ENCODE data around the gene SBNO2. TPM values are rescaled to one million over a fixed set of nuclear protein-coding genes. Genes with fewer than 3 reads are reported as not detected.

Gene SBNO2
- total and polyA plus RNA-seq, 2 donors (not counting 3 experiments of a cell fraction or from before 2014, with no cell fraction given) = 31.4 to 65.7 TPM

DNA sequence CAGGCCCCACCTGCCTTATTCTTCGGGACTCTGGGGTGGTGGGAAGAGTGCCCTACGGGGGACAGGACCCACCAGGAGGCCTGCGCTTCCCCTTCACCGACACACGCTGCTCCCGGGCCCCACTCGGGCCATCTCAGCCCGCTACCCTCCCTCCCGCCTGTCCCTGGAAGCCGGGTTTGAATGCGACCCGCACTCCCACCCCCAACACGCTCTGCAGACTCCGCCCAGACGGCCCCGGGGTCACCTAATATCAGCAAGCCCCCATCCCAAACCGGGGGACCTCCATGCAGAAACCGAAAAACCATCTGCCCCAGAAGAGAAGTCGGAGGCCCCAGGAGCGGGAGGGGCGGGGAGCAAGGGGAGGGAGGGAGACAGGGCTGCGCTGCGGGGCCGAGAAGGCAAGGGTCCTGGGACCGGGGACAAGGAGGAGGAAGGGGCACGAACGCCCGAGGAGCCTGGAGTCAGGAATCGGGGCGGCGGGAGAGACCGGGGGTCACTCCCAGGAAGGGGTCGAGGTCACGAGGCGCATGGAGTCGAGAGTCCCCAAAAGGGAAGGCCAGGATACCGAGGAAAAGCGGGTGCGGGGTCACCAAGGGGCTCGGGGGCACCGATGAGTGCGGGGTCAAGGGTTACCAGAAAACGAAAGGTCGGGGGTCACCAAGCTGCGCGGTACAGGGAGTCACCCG is 766 bp downstream of the SBNO2 start:
- peak; percentile 61 for FAIRE-seq
- CTCF ChIA-PET = interaction anchor here (0.9 kb wide), 1 partner anchor 9 kb away, joined by 4 read pairs; no protein-coding TSS in a partner anchor
- intact Hi-C loops (cut with micrococcal nuclease) = loop anchor here (2.0 kb wide), 1 partner anchor 43 kb away; no protein-coding TSS in a partner anchor

More for the DNA sequence above, 766 bp downstream of the SBNO2 start:
- H3K4me1 ChIP-seq (ENCODE audit: control insufficient read depth, extremely low read depth, insufficient read depth, low read length) = peaks cover 12% of the 10 kb centered on the region
- H3K27ac ChIP-seq (ENCODE audit: insufficient read depth, low read depth, low read length) = peak overlapping the region; percentile 42
- peak overlapping the region; percentile 68 for H3K4me2 ChIP-seq (ENCODE audit: insufficient read depth, low read length)
- H3K9me3 ChIP-seq (replicated peaks; ENCODE audit: control insufficient read depth, insufficient read depth, low read length) = no peaks in the 10 kb centered on the region
- peak overlapping the region; percentile 68 to 95 (median 73) for H3K4me3 ChIP-seq (replicated peaks in 1 of 3; ENCODE audit: insufficient read depth in 1 of 3, low read depth in 1 of 3, low read length in 3 of 3)
- H2AFZ ChIP-seq (ENCODE audit: low read depth, low read length) = no peak overlapping the region
- H3K27me3 ChIP-seq (ENCODE audit: control insufficient read depth in 2 of 2, insufficient read depth in 2 of 2, low read length in 2 of 2) = no peaks in the 10 kb centered on the region
- POLR2A ChIA-PET = no interaction called here
- TF ChIP-seq GATA2 (IDR thresholded peaks at IDR 0.05; ENCODE audit: insufficient read depth, insufficient read length, low read depth, low read length) = no peak
- TF ChIP-seq POLR2AphosphoS5 (IDR thresholded peaks at IDR 0.05; ENCODE audit: insufficient read depth, low read depth, low read length) = no peak
- TF ChIP-seq POLR2A (IDR thresholded peaks at IDR 0.05; ENCODE audit: low read depth, low read length) = no peak
- no peak for TF ChIP-seq MYC (IDR thresholded peaks at IDR 0.05; ENCODE audit: low read depth, low read length)
- TF ChIP-seq, protein P1, sequence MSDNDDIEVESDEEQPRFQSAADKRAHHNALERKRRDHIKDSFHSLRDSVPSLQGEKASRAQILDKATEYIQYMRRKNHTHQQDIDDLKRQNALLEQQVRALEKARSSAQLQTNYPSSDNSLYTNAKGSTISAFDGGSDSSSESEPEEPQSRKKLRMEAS (IDR thresholded peaks at IDR 0.05; ENCODE audit: insufficient read depth, insufficient read length) = no peak
- TF ChIP-seq, protein P2, sequence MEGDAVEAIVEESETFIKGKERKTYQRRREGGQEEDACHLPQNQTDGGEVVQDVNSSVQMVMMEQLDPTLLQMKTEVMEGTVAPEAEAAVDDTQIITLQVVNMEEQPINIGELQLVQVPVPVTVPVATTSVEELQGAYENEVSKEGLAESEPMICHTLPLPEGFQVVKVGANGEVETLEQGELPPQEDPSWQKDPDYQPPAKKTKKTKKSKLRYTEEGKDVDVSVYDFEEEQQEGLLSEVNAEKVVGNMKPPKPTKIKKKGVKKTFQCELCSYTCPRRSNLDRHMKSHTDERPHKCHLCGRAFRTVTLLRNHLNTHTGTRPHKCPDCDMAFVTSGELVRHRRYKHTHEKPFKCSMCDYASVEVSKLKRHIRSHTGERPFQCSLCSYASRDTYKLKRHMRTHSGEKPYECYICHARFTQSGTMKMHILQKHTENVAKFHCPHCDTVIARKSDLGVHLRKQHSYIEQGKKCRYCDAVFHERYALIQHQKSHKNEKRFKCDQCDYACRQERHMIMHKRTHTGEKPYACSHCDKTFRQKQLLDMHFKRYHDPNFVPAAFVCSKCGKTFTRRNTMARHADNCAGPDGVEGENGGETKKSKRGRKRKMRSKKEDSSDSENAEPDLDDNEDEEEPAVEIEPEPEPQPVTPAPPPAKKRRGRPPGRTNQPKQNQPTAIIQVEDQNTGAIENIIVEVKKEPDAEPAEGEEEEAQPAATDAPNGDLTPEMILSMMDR (IDR thresholded peaks at IDR 0.05; ENCODE audit: extremely low read depth in 1 of 2, insufficient read depth in 1 of 2, low read depth in 1 of 2, low read length in 2 of 2) = no peak
- H3K36me3 ChIP-seq (ENCODE audit: control insufficient read depth in 2 of 2, extremely low read depth in 1 of 2, insufficient read depth in 2 of 2, low read length in 2 of 2) = no peaks in the 10 kb centered on the region
- DNase-seq (ENCODE audit: low read depth, low spot score) = no peak
- no peaks in the 10 kb centered on the region for H4K20me1 ChIP-seq (replicated peaks; ENCODE audit: control insufficient read depth, extremely low read depth, insufficient read depth, low read length)
- no peaks in the 10 kb centered on the region for H3K9me1 ChIP-seq (replicated peaks; ENCODE audit: control insufficient read depth, extremely low read depth, insufficient read depth, low read length)
- BruUV-seq (replicated peaks) = TSS peak; percentile 64
- peak overlapping the region; percentile 72 for H3K9ac ChIP-seq (replicated peaks; ENCODE audit: extremely low read depth, insufficient read depth, low read length)
- dilution Hi-C loops (cut with MboI; ENCODE audit: extremely low pct_ligation_motif_present, low sequenced_read_pairs) = no loop called here
- peaks cover 40% of the 10 kb centered on the region for H3K79me2 ChIP-seq (ENCODE audit: control insufficient read depth, insufficient read depth, low read length)

Data from endothelial cell of umbilical vein (primary cell).